GM12878 (cell line): ENCODE results near the gene CYP3A4. TPM values are rescaled to one million over a fixed set of nuclear protein-coding genes. Genes with fewer than 3 reads are reported as not detected.

Experiments used
- ATAC-seq: fragments of 200-7000 bp; cut with Tn5 transposase; 3 replicates; pipeline ENCODE4 v1.9.1; 2020; ENCODE audit warnings: mild to moderate bottlenecking, moderate library complexity
- BruUV-seq: library from RNA; stranded (reverse); fragments of 400-500 nt; replicated peaks from 2 replicates; lab custom pipeline; 2021; lab: Mats Ljungman, UMichigan
- CTCF ChIA-PET: fragments of 300-600 bp; sonication (Branson Sonifier 250); formaldehyde crosslinking; extraction: SDS; loops from one replicate; lab custom pipeline; 2021; ENCODE audit warnings: inconsistent platforms; lab: Yijun Ruan, JAX
- POLR2A ChIA-PET: fragments of 350-600 bp; formaldehyde crosslinking; extraction: SDS; loops from one replicate; lab custom pipeline; 2021; ENCODE audit warnings: inconsistent platforms; lab: Charles Lee
- RAD21 ChIA-PET: fragments of 300-600 bp; sonication (Branson Sonifier 250); formaldehyde crosslinking; loops from one replicate; lab custom pipeline; 2023; ENCODE audit warnings: antibody characterized with exemption; ENCODE audit not compliant: unreplicated experiment; lab: Charles Lee
- SMC1A ChIA-PET: fragments of 300-600 bp; sonication (Branson Sonifier 250); formaldehyde crosslinking; loops from one replicate; lab custom pipeline; 2023; ENCODE audit not compliant: unreplicated experiment, uncharacterized antibody; lab: Charles Lee
- DNase-seq: peaks from one replicate; pipeline ENCODE4 v3.0.0-alpha.2; 2011; ENCODE audit warnings: low read depth, low spot score
- FAIRE-seq: peaks from 3 replicates; lab custom pipeline; 2011; peaks lifted over from hg19 to GRCh38; lab: Jason Lieb, UNC
- H2AFZ ChIP-seq: 2 replicates; pipeline ENCODE4 v1.6.0; 2011; ENCODE audit warnings: low read depth, low read length, control low read depth; ENCODE audit not compliant: control insufficient read depth
- H3K27ac ChIP-seq: 2 replicates; pipeline ENCODE4 v1.5.1; 2011; ENCODE audit warnings: control low read depth; ENCODE audit not compliant: control insufficient read depth, insufficient read depth
- H3K27me3 ChIP-seq, 2 experiments: replicated peaks in 1 of 2; 2 replicates each; pipeline versions ENCODE4 v1.6.0 to v1.6.1; 2011; ENCODE audit warnings: low read length in 1 of 2; ENCODE audit not compliant: control insufficient read depth in 2 of 2, insufficient read depth in 2 of 2
- H3K36me3 ChIP-seq, 2 experiments: 2 replicates each; pipeline ENCODE4 v1.5.1; 2011; ENCODE audit warnings: low read length in 1 of 2; ENCODE audit not compliant: control insufficient read depth in 2 of 2, insufficient read depth in 2 of 2
- H3K4me1 ChIP-seq: 2 replicates; pipeline ENCODE4 v1.6.1; 2011; ENCODE audit warnings: mild to moderate bottlenecking, low read length, moderate library complexity, mixed read lengths; ENCODE audit not compliant: control insufficient read depth, insufficient read depth
- H3K4me2 ChIP-seq: 2 replicates; pipeline ENCODE4 v1.6.0; 2011; ENCODE audit warnings: control low read depth; ENCODE audit not compliant: control insufficient read depth, insufficient read depth
- H3K4me3 ChIP-seq: fragments of 200-600 bp; sonication (generic); 2 replicates; pipeline ENCODE4 v1.5.1; 2016
- H3K79me2 ChIP-seq: 2 replicates; pipeline ENCODE4 v1.6.0; 2011; ENCODE audit warnings: low read length; ENCODE audit not compliant: control insufficient read depth, insufficient read depth
- H3K9ac ChIP-seq: 2 replicates; pipeline ENCODE4 v1.8.0; 2011; ENCODE audit warnings: low read length, control low read depth, mixed read lengths; ENCODE audit not compliant: control insufficient read depth, insufficient read depth
- H3K9me3 ChIP-seq: replicated peaks from 3 replicates; pipeline ENCODE4 v1.5.1; 2011; ENCODE audit warnings: mild to moderate bottlenecking, low read length; ENCODE audit not compliant: control insufficient read depth, insufficient read depth
- H4K20me1 ChIP-seq: 2 replicates; pipeline ENCODE4 v1.6.0; 2011; ENCODE audit not compliant: control insufficient read depth, insufficient read depth
- CREM ChIP-seq: IDR thresholded peaks from 2 replicates; pipeline ENCODE4 v1.6.1; 2014; ENCODE audit warnings: antibody characterized with exemption, low read depth
- HCFC1 ChIP-seq: fragments of 150-350 bp; IDR thresholded peaks from 2 replicates; pipeline ENCODE4 v1.6.1; 2014; ENCODE audit warnings: low read length
- JUNB ChIP-seq: IDR thresholded peaks from 2 replicates; pipeline ENCODE4 v1.6.1; 2016; ENCODE audit warnings: antibody characterized with exemption, mild to moderate bottlenecking
- NFYB ChIP-seq: IDR thresholded peaks from 2 replicates; pipeline ENCODE4 v1.6.1; 2011; ENCODE audit warnings: low read depth, mild to moderate bottlenecking, low read length, improper control_type of control experiment, moderate library complexity; ENCODE audit not compliant: insufficient read depth
- WGBS: methylation state at CpG from one replicate; pipeline ENCODE4 v1.1.6; 2016; ENCODE audit warnings: low lambda C conversion rate; ENCODE audit not compliant: insufficient replicate concordance, insufficient coverage; ENCODE audit errors: missing lambda C conversion rate; 5-methylcytosine and 5-hydroxymethylcytosine counted together
- in situ Hi-C: fragments of 300-500 bp; cut with MboI; formaldehyde crosslinking; loops from 9 replicates; pipeline ENCODE4 v1.14.3; 2018; ENCODE audit warnings: mixed read lengths
- intact Hi-C: fragments of 100-400 bp; cut with micrococcal nuclease; formaldehyde crosslinking; loops from one replicate; pipeline ENCODE4 v1.14.2; 2022; ENCODE audit not compliant: unreplicated experiment
- polyA plus RNA-seq, 11 experiments: library from polyadenylated mRNA; depleted of rRNA in 4 of 11; unstranded in 6 of 11; stranded (reverse) in 5 of 11; fragments of >200 nt; fragmentation: Nextera tagmentation in 4 of 11; fragmentation: Illumina TruSeq in 1 of 11; extraction: Ambion mirVana in 4 of 11; extraction: Trizol in 1 of 11; gene quantifications; 1 replicate in 1 of 11; 2 replicates in 10 of 11; pipeline versions ENCODE4 v1.2.1 to v1.2.3, GENCODE V29; 2011 to 2016; ENCODE audit warnings: inconsistent platforms in 2 of 11, missing spikeins in 2 of 11, low read depth in 1 of 11
- total RNA-seq, 4 experiments: library from RNA; depleted of rRNA in 3 of 4; stranded (reverse); fragments of >200 nt in 3 of 4; fragmentation: Illumina TruSeq in 1 of 4; extraction: Trizol in 1 of 4; gene quantifications; 2 replicates each; pipeline versions ENCODE4 v1.2.1 to v1.2.3, GENCODE V29; 2013 to 2021
- TF ChIP-seq, protein P1 (sequence below): IDR thresholded peaks from 2 replicates; pipeline ENCODE4 v1.6.1; 2012; ENCODE audit warnings: low read depth, low read length, improper control_type of control experiment
- TF ChIP-seq, protein P2 (sequence below): fragments of 450-650 bp; IDR thresholded peaks from 2 replicates; pipeline ENCODE4 v1.6.1; 2017; ENCODE audit warnings: mild to moderate bottlenecking, low read depth, inconsistent platforms; ENCODE audit not compliant: poor library complexity, severe bottlenecking
- TF ChIP-seq, protein P3 (sequence below): fragments of 450-650 bp; IDR thresholded peaks from 2 replicates; pipeline ENCODE4 v1.6.1; 2018; ENCODE audit warnings: borderline replicate concordance, mild to moderate bottlenecking; ENCODE audit not compliant: partially characterized antibody
- TF ChIP-seq, protein P4 (sequence below): fragments of 150-350 bp; IDR thresholded peaks from 2 replicates; pipeline ENCODE4 v1.6.1; 2014; ENCODE audit warnings: mild to moderate bottlenecking, low read depth, low read length

The CYP3A4 gene
- total and polyA plus RNA-seq, 10 of the 15 experiments (the other 5 are each of a cell fraction or from before 2014, with no cell fraction given): 0.02 to 0.21 (median 0.04) TPM; not detected in 7

DNA sequence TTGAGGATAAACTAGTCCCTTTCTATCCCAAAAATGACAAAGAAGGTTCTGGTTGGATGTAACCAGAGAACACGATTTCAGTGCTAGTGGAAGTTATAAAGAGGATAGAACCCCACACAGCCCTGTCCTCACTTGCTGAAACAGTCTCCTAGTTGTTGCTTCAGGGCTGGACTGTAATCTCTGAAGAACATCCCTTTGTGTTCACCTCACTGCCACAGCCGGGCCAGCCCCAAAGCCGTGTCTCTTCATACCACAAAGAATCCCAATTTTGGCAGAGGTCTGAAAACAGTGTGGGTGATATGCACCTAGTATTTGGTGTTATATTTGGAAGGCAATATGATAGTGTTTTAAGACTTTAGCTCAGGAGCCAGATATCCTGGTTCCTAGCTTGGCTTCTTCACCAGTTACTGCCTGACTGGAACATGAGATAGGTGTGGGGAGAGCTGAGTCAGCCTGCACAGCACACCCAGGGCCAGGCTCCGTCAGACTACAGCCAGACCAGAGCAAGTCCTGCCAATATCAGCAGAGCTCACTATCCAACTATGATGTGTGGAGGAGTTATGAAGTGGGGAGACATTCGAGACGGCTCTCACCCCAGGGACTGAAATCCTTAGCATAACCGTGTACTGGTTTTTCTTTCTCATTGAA is 21.2 kb downstream of the CYP3A4 start (continued):
- TF ChIP-seq, protein P1, sequence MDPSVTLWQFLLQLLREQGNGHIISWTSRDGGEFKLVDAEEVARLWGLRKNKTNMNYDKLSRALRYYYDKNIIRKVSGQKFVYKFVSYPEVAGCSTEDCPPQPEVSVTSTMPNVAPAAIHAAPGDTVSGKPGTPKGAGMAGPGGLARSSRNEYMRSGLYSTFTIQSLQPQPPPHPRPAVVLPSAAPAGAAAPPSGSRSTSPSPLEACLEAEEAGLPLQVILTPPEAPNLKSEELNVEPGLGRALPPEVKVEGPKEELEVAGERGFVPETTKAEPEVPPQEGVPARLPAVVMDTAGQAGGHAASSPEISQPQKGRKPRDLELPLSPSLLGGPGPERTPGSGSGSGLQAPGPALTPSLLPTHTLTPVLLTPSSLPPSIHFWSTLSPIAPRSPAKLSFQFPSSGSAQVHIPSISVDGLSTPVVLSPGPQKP: no peak
- no peak for TF ChIP-seq JUNB
- TF ChIP-seq, protein P2, sequence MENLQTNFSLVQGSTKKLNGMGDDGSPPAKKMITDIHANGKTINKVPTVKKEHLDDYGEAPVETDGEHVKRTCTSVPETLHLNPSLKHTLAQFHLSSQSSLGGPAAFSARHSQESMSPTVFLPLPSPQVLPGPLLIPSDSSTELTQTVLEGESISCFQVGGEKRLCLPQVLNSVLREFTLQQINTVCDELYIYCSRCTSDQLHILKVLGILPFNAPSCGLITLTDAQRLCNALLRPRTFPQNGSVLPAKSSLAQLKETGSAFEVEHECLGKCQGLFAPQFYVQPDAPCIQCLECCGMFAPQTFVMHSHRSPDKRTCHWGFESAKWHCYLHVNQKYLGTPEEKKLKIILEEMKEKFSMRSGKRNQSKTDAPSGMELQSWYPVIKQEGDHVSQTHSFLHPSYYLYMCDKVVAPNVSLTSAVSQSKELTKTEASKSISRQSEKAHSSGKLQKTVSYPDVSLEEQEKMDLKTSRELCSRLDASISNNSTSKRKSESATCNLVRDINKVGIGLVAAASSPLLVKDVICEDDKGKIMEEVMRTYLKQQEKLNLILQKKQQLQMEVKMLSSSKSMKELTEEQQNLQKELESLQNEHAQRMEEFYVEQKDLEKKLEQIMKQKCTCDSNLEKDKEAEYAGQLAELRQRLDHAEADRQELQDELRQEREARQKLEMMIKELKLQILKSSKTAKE: no peak
- TF ChIP-seq HCFC1: no peak
- TF ChIP-seq, protein P3, sequence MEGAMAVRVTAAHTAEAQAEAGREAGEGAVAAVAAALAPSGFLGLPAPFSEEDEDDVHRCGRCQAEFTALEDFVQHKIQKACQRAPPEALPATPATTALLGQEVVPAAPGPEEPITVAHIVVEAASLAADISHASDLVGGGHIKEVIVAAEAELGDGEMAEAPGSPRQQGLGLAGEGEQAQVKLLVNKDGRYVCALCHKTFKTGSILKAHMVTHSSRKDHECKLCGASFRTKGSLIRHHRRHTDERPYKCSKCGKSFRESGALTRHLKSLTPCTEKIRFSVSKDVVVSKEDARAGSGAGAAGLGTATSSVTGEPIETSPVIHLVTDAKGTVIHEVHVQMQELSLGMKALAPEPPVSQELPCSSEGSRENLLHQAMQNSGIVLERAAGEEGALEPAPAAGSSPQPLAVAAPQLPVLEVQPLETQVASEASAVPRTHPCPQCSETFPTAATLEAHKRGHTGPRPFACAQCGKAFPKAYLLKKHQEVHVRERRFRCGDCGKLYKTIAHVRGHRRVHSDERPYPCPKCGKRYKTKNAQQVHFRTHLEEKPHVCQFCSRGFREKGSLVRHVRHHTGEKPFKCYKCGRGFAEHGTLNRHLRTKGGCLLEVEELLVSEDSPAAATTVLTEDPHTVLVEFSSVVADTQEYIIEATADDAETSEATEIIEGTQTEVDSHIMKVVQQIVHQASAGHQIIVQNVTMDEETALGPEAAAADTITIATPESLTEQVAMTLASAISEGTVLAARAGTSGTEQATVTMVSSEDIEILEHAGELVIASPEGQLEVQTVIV: no peak

DNA sequence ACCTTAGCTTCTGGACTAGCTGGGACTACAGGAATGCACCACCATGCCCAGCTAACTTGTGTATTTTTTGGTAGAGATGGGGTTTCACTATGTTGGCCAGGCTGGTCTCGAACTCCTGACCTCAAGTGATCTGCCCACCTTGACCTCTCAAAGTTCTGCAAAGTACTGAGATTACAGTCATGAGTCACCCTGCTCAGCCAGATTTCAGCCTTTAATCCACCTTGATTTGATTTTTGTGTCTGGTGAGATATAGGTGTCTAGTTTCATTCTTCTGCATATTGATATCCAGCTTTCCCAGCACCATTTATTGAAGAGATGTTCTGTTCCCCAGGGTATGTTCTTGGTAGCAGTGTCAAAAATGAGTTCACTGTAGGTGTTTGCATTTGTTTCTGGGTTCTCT is 28.9 kb downstream of the CYP3A4 start:
- no peak overlapping the region for H3K27ac ChIP-seq
- ChIA-PET SMC1A (no interaction called here), RAD21 (no interaction called here), POLR2A (no interaction called here), CTCF (no interaction called here)
- DNase-seq: no peak
- H3K9ac ChIP-seq: no peak overlapping the region
- no TSS peak for BruUV-seq
- no peak overlapping the region for H3K4me2 ChIP-seq
- 0% methylated on average over 1 of the region's 1 CpG for WGBS
- no peak for ATAC-seq
- no peaks in the 10 kb centered on the region for H3K36me3 ChIP-seq
- H3K4me3 ChIP-seq: no peak overlapping the region
- in situ Hi-C loops: no loop called here
- no peak overlapping the region for H2AFZ ChIP-seq
- H3K9me3 ChIP-seq: no peaks in the 10 kb centered on the region
- H3K79me2 ChIP-seq: no peaks in the 10 kb centered on the region
- FAIRE-seq: no peak
- no peaks in the 10 kb centered on the region for H3K4me1 ChIP-seq
- no peaks in the 10 kb centered on the region; a peak in 1 of 4 replicates for H3K27me3 ChIP-seq
- TF ChIP-seq CREM (no peak), NFYB (no peak)
- TF ChIP-seq, protein P4, sequence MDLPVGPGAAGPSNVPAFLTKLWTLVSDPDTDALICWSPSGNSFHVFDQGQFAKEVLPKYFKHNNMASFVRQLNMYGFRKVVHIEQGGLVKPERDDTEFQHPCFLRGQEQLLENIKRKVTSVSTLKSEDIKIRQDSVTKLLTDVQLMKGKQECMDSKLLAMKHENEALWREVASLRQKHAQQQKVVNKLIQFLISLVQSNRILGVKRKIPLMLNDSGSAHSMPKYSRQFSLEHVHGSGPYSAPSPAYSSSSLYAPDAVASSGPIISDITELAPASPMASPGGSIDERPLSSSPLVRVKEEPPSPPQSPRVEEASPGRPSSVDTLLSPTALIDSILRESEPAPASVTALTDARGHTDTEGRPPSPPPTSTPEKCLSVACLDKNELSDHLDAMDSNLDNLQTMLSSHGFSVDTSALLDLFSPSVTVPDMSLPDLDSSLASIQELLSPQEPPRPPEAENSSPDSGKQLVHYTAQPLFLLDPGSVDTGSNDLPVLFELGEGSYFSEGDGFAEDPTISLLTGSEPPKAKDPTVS: no peak
- TF ChIP-seq, all 136 proteins: peak for 0
- no peaks in the 10 kb centered on the region for H4K20me1 ChIP-seq
- intact Hi-C loops: no loop called here
